NT2/D1 (cell line): ENCODE results near the gene HSD17B10.

Source experiments
- SUZ12 ChIP-seq: IDR thresholded peaks from 2 replicates; pipeline ENCODE4 v1.6.1; 2011; ENCODE audit not compliant: insufficient read length, insufficient read depth; ENCODE audit errors: extremely low read depth
- YY1 ChIP-seq: IDR thresholded peaks from 2 replicates; pipeline ENCODE4 v1.6.1; 2011; ENCODE audit not compliant: insufficient read length, insufficient read depth

- TF ChIP-seq YY1 (no peak), SUZ12 (no peak)
Observed at GRCh38 chrX:53441531-53442321, 7.6 kb upstream of the HSD17B10 start.
